HG02588 (cell line): ENCODE results near the gene ROBO4.

ENCODE experiments used
- ATAC-seq: cut with Tn5 transposase; IDR thresholded peaks from one replicate; pipeline ENCODE4 v1.9.1; 2021; ENCODE audit warnings: mild to moderate bottlenecking, moderate library complexity; ENCODE audit not compliant: unreplicated experiment

The ROBO4 gene

GRCh38 chr11:124875401-124875800 is 22.3 kb downstream of the ROBO4 start:
- no peak for ATAC-seq

DNA sequence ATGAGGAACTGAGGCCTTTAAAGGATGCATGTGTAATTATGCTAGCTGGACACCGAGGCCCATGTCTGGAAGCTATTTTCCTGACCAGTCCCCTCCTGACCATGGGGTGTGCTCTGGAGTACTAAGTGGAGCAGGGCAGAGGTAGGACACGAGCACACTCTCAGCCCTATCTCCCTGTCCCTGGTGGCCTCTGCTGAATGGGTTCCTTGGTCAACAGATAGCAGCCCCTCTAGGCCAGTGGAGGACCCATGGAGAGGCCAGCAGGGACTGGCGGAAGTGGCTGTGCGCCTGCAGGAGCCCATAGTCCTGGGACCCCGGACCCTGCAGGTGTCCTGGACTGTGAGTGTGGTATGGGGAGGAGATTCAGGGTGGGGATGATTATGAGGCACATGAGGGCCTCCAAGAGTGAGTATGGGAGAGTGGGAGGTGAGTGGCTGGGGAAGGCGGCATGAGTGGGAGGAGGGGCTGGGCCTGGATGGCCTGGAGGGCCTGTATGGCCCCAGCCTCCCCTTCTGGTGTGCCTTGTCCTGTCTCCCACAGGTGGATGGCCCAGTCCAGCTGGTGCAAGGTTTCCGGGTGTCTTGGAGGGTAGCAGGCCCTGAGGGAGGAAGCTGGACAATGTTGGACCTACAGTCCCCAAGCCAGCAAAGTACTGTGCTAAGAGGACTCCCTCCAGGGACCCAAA is 23.0 kb downstream of the ROBO4 start:
- no peak for ATAC-seq

DNA sequence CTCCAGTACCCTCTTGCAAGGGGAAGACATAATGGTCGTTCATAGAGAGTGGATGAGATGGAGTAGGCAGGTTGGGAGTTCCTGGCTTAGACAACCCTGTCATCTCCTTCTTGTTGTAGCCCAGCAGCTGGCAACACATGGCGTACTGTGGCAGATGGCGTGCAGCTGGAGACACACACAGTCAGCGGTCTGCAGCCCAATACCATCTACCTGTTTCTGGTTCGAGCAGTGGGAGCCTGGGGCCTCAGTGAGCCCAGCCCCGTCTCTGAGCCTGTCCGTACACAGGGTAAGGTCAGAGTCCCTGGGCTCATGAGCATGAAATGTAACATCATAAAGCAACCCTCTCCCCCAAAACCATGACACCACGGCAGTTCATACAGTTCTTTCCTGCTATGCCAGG is 23.7 kb downstream of the ROBO4 start:
- ATAC-seq, result no peak

- no peak for ATAC-seq
These were observed 24.9 kb downstream of the ROBO4 start for GRCh38 chr11:124872741-124873140.

GRCh38 chr11:124872280-124872679 is 25.4 kb downstream of the ROBO4 start:
- ATAC-seq, result no peak

DNA sequence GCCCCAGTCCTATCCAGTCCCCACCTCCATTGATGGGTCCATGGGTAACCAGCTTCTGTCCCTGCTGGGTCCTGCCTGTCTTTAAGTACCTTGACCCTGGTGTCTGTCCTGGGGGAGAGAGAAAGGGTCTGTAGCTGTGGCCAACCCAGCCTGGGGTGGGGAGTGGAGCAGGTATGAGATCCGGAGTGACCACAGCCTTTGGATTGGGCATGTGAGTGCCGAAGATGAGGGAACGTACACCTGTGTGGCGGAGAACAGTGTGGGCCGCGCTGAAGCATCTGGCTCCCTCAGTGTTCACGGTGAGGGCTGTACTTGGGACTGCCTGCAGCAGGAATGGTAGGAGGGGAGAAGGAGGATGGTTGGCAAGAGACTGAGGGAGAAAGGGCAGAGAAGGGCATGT is 27.2 kb downstream of the ROBO4 start:
- ATAC-seq, result no peak

GRCh38 chr11:124869856-124870387 is 27.7 kb downstream of the ROBO4 start:
- no peak for ATAC-seq

- ATAC-seq, result no peak
These were observed 28.3 kb downstream of the ROBO4 start for GRCh38 chr11:124869331-124869730.

DNA sequence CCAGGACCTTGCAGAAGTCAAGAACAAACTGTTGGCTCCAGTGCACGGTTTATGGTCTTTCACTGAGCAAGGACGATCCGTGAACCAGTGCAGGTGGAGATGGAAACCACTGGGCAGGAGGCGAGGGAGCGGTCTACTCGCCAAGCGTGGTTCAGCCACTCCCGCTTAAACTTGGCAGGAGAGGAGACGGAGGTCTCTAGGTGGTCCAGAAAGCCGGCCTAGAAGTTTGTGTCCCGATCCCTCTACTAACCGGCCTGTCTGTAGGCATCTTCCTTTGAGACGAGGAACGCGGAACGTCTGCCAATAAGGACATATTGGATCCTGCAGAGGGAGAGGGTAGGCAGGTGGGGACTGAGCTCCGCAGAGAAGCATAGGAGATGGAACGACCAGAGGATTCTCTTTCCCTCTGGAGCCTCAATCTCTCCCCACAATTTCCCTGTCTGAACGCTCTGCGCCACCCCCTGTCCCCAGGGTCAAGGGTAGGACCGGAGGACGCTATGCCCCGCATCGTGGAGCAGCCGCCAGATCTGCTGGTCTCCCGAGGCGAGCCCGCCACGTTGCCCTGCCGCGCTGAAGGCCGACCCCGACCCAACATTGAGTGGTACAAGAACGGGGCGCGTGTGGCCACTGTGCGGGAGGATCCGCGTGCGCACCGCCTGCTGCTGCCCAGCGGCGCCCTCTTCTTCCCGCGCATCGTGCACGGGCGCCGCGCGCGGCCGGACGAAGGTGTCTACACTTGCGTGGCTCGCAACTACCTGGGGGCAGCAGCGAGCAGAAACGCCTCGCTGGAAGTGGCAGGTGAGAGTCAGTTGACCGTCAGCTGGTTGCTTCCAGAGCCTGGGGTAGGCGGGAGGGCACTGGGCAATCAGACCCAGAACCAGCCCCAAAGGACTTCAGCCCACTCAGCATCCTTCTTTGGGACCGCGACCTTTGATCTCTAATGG is 29.1 kb downstream of the ROBO4 start:
- no peak for ATAC-seq

DNA sequence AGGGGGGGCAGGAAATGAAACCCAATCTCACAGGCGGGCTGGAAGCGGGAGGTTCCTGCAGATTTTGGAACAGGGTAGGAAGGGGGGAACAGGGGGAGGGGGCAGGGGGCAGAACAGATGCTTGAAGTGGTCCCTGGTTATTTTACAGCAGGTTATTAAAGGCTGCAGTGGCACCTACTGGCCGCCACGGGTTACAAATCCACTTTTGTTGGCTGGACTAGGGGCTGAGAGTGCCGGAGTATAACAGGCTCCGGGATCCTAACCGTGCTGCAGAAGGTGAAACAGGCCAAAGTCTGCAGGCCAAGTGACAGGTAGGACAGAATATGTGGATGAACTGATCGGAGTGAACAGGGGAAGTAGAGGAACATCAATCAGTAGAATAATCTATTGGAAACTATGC is 30.0 kb downstream of the ROBO4 start:
- ATAC-seq, result no peak

DNA sequence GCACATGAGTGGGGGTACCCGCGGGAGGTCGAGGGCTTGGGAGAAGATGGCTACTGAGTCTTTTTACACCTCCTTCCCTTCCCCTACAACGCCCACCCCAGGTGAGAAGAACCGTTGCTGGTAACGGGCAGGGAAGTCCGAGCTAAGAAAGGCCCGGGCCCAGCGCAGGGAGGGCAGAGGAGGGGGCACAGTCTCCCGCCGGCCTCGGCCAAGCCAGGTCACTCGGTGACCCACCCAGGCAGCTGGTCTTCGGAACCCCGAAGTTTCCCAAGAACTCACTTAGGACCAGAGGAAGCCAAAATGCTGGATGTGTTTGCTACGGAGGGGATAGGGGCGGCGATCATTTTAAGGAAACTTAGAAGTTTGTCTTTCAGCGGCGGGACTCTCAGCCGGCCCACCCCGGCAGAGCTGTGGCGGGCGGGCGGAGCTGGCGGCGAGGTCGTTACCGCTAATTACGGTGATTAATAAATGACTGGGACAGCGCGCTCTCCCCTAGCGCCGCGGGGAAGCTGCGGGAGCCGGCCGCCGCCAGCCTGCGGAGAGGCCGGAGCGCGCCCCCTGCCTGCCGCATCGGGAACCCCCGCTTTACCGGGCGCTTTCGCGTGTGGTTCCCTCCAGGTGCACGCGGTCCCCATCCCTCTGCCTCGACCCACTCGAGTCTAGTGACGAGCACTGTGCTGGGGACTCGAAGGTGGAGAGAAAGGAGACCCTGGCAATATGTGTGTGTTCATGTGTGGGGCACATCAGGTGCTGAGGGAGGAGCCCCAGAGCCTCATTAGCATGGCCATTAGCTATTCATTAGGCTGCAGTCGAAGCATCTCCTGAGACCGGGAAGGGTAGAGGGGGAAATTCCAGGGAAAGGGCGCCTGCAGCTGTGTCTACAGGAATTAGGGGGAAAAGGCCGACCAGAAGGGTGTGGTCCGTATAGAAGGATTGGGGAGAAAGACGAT is 31.5 kb downstream of the ROBO4 start:
- ATAC-seq, result no peak

GRCh38 chr11:124865181-124865901 is 32.3 kb downstream of the ROBO4 start, which contains the start of gene ROBO3:
TSS of gene ROBO3 (plus strand) at chr11:124865432. CDS start at chr11:124865578, 146 bp downstream.
- ATAC-seq, result no peak

GRCh38 chr11:124864892-124865180 is 32.8 kb downstream of the ROBO4 start:
- ATAC-seq, result no peak

DNA sequence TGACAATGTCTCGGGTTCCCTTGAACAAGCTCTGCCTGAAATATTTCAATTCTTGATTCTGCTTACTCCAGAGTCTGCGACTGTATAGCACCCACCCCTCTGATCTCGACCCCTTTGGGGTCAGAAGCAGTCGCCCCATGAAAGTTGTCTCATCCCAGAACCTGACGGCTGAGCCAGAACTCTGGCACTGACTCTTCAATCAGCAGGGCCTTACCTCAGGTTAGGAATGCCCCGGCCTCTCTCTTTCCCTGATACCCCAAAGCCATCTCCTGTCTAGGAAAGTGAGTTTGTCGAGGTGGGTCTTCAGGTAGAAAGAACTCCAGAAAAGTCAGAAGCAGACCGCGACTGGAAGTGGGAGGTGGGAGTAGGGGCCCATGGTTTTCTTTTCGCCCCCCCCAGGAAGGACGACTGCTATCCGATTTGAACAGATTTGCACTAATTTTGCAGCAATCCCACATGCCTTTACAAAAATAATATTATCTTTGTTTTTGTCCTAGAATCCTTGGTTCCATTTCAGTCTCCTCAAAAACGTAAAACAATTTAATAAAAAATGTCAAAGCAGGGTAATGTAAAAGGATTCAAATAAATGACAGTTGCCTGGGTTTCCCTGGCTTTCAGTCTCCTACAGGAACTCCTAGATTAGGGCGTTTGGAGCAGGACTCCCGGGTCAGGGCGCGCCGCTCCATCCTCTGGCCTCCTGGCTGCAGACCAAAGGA is 33.3 kb downstream of the ROBO4 start:
- ATAC-seq, result no peak

DNA sequence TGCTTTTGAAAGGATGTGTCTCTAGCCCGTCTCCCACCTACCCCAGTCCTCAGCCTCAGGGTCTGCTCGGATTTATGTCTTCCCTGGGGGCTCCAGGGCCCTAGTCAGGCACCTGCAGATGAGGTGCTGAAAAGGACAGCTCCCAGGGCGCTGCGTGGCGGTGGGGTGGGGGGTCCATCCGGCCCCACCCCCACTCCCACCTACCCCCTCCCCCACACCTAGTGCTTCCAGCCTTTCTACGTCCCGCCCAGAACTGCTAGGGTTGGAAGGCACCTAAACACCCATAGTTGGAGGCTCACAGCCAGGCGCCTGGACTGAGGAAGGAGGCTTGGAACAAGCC is 33.9 kb downstream of the ROBO4 start:
- ATAC-seq, result no peak

- ATAC-seq, result no peak
These were observed 34.4 kb downstream of the ROBO4 start for GRCh38 chr11:124863137-124863825.

DNA sequence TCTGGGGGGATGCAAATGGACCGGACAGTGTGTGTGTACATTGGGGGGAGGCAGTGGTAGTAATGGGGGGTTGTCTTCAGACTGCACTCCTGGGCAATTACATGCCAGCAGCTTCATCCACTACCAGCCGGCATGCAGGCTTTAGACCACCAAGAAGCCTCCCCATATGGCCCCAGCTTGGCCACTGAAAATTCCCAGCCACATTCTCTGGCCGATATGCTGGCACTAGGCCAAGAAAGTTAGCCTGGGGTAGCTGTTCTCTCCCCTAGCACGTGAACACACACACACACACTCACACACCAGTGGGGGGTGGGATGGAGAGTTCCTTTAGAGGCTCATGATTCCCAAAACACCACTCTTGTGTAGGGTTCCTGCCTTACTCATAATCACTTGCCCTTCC is 36.0 kb downstream of the ROBO4 start:
- no peak for ATAC-seq

GRCh38 chr11:124859171-124859570 is 38.5 kb downstream of the ROBO4 start:
- no peak for ATAC-seq

GRCh38 chr11:124846070-124846673 is 51.5 kb downstream of the ROBO4 start:
- ATAC-seq, result no peak
